Activated gamma-delta T cell treated with anti-CD3 and anti-CD28 coated beads, Interleukin-2, amount 50 U/mL, for 16 hours (primary cell): ENCODE data around the gene MAN1B1.
A peak's percentile ranks its signal among the peaks of the same experiment; 100 is the strongest.

Experiments used
- DNase-seq: peaks from one replicate; pipeline ENCODE4 v3.0.0-alpha.2; 2020; ENCODE audit warnings: low read depth

The MAN1B1 gene

DNA sequence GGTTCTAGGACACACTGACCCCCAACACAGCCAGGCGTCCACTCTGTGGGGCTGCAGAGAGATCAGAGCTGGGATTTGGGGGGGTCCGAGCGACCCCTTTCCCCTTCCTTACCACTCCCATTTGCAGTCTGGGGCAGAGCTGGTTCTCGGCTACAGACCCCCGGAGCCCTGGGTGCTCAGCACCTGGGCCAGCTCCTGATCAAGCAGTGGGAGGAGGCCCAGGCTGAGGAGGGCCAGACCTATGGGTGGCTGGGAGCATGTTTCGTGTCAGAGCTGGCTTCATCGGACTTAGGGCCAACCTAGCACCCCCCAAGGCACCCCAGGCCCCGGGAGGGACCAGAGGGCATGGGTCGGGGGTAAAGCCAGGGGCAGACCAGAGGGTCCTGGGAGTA, 59.7 kb downstream of the MAN1B1 start:
- no peak for DNase-seq

DNA sequence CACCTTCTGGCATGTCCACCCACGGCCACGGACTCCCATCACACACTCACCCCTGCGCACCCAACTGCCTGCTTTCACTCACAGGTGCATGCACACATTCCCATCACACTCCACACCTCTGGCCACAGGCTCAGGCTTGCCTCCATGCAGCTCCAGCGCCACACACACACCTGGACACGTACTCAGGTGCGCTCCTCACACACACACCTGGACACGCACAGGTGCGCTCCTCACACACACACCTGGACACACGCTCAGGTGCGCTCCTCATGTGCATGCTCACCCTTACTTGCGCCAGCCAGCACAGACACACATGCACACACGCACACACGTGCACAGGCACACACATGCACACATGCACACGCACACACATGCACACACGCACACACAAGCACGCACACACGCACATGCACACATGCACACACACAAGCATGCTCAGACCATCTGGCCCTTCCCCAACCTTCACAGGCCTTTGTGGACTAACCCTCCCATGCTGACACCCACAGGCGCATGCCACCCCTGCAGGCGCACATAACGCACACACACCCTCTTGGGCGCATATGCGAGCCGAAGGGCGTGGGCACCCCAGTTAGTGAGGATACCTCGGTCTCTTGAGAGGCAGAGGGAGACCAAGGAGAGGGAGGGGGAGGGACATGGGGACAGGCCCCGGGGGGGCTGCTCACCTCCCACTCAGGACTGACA, 60.5 kb downstream of the MAN1B1 start:
- DNase-seq, result no peak

DNA sequence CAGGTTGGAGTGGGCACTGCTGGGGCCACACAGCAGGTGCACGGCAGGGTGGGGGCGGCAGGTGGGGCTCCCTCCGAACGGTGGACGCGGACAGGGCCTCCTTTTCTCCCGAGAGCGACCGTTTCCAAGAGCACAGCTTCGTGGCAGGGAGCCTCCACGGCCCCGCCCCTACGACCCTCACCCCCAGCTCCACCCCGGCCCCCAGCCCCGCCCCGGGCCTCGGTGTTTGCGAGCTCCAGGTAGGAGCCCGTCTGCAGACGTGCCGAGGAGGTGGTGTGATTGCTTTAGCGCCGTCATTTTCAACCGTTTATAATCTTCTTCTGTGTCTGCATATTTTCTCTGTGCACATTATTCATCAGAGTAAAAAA, 61.0 kb downstream of the MAN1B1 start:
- DNase-seq, result no peak

DNA sequence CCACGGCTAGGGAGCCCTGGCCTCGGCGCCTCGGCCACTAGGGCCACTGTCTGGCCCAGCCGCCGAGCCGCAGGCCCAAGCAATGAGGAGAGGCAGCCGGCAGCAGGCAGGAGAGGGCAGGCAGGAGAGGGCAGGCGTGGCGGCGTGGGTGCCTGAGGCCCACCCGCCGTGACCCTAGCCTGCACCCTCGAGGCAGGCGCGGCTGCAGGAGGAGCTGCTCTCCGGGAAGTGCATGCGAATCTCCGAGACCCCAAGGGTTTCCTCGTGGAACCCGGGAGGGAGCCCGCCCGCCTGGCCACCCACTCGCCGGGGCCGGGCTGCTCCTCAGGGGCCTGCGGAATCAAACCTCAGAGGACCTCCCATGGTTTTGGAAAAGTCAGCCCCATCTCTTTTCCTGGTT, 61.5 kb downstream of the MAN1B1 start:
- no peak for DNase-seq

DNA sequence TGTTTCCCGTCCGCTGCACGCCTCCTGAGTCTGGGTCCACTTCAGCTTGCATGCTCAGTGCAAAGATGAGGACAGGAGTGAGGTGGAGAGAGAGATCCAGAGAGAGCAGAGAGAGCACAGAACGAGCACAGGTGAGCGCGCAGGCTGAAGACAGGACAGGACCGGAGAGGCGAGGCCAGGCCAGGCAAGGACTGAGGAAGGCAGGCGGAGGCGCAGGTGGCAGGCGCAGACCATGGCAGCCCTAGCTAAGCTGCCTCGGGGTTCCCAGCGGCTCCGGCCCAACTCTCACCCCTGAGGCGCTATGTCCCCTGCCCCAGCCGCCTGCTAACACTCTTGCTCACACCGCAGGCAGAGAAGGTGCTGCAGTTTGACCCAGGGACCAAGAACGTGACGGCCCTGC, 61.9 kb downstream of the MAN1B1 start:
- DNase-seq, result no peak

DNA sequence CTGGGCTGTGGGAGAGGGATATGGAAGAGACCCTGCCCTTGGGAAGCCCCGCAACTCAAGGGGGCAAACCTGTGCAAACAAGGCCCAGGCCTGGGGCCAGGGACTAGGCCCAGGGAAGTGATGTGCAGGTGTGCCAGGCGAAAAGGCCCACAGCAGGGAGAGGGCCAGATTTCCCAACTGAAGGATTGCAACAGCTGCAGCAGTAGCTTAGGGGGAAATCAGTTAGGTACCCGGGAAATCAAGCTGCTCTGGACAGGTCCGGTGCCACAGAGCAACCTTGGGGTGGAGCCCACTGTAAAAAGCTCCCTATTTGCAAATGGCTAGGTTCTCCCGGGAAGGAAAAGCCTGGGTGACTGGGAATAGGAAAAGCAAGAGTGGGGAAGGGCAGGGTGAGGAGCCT, 62.6 kb downstream of the MAN1B1 start:
- DNase-seq, result no peak

DNA sequence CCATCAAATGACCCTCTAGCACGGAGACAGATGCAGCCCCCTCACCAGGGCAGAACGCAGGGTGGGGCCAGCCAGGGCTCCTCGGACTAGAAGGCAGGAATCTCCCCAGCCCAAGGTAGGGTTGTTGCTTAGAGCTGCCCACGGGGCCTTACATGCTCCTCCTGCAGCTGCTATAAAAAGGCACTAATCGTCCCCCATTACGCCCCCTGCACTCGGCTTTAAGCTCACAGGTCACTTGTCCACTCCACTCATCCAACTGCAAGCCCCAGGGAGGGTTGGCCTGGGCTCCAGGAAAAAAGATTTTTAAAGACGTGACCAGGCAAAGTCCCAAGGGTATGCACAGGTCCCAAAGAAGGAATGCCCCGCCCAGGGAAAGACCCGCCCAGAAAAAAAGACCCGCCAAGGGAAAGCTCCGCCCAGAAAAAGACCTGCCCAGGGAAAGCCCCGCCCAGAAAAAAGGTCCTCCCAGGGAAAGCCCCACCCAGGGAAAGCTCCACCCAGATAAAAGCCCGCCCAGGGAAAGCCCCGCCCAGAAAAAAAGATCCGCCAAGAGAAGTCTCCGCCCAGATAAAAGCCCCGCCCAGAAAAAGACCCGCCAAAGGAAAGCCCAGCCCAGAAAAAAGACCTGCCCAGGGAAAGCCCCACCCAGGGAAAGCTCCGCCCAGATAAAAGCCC, 63.3 kb downstream of the MAN1B1 start:
- DNase-seq, result no peak

DNA sequence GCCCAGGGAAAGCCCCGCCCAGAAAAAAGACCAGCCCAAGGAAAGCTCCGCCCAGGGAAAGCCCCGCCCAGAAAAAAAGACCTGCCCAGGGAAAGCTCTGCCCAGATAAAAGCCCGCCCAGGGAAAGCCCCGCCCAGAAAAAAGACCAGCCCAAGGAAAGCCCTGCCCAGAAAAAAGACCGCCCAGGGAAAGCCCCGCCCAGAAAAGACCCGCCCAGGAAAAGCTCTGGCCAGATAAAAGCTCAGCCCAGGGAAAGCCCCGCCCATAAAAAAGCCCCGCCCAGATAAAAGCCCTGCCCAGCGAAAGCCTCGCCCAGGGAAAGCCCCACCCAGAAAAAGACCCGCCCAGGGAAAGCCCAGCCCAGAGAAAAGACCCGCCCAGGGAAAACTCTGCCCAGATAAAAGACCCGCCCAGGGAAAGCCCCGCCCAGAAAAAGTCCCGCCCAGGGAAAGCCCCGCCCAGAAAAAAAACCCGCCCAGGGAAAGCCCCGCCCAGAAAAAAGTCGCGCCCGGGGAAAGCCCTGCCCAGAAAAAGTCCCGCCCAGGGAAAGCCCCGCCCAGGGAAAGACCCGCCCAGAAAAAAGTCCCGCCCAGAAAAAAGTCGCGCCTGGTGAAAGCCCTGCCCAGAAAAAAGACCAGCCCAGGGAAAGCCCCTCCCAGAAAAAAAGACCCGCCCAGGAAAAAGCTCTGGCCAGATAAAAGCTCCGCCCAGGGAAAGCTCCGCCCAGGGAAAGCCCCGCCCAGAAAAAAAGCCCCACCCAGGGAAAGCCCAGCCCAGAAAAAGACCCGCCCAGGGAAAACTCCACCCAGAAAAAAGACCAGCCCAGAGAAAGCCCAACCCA, 64.1 kb downstream of the MAN1B1 start:
- no peak for DNase-seq

DNA sequence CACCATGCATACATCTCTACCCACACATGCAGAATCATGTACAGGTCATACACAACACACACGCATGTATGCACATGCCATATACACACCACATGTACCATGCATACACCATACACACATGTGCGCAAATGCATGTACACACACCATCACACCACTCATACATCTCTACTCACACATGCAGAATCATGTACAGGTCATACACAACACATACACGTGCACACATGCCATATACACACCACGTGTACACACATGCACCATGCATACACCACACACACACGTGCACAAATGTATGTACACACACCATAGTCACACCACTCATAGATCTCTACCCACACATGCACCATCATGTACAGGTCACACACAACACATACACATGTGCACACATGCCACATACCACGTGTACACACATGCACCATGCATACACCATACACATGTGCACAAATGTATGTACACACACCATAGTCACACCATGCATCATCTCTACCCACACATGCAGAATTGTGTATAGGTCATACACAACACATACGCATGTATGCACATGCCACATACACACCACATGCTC, 66.1 kb downstream of the MAN1B1 start:
- no peak for DNase-seq

DNA sequence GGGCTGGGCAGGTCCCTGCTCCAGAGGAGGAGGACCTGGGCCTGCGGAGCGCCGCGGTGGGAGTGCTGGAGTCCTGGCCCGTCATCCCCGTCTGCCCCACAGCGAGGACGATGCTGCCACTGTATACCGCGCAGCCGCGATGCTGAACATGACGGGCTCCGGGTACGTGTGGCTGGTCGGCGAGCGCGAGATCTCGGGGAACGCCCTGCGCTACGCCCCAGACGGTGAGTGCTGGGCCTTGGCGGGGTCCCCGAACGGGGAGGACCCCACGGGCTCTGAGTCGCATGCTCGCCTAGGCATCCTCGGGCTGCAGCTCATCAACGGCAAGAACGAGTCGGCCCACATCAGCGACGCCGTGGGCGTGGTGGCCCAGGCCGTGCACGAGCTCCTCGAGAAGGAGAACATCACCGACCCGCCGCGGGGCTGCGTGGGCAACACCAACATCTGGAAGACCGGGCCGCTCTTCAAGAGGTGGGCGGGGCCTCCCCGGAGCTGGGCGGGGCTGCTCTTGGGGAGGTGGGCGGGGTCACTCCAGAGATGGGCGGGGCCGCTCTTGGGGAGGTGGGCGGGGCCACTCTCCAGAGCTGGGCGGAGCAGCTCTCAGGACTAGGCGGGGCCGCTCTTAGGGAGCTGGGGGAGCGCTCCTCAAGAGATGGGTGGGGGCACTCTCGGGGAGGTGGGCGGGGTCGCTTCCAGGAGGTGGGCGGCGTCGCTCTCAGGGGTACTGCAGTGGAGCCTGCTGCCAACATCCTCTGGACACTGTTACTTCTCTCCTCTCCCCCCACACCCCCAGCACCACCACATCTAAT, 70.0 kb downstream of the MAN1B1 start:
- peak; percentile 35 for DNase-seq

DNA sequence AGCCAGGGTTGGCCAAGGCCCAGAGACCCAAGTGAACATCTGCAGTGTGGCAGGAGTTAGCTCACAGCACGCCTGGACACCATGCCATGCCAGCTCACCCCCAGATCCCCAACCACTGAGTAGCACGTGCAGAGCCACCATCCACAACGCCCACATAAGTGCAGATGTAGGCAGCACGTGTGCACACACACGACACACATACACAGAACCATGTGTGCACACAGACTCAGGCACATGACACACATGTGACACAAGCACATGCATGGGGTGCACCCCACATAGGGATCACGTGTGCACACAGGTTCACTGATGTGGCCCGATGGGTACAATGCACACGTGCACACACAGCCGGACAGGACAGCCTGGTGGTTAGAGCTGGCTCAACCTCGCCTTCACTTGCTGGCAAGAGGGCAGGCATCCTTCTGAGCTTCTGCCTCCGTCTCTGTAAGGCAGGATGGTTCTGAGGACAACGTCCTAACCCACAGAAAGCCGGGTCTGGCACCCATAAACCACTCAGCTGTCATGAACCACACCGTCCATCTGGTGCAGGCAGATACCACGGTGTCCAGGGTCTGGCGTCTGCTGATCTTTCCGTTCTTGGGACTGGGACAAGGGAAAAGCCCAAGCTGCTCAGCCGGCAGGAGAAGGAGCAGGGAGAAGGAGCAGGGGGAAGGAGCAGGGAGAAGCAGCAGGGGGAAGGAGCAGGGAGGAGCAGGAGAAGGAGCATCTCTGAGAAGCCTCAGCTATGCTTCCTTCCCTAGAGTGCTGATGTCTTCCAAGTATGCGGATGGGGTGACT, 71.0 kb downstream of the MAN1B1 start:
- DNase-seq, result no peak

DNA sequence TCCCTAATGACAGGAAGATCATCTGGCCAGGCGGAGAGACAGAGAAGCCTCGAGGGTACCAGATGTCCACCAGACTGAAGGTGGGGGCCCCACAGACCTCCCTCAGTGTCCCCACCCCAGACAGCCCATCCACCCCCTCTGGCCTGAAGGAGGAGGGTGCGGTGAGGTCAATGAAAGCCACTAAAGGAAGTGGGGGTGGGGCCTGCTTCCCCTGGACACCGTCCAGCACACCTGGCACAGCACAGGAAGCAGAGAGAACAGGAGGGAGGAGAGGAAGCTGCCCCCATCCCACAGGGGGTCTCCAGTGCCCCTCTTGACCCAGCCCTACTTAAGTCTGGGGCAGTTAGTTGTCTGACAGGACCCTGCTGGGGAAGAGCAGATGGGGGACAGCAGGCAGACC, 71.8 kb downstream of the MAN1B1 start:
- no peak for DNase-seq
